Nephron (organoid): Measurements from ENCODE around the gene ADAR.

Experiments used
- H3K27ac Mint-ChIP-seq, 3 experiments: 2 replicates each; pipeline ENCODE4 v1.8.0; 2020; ENCODE audit warnings: mixed read lengths in 3 of 3, mild to moderate bottlenecking in 2 of 3, moderate library complexity in 1 of 3
- H3K27me3 Mint-ChIP-seq: 2 replicates; pipeline ENCODE4 v1.8.0; 2021; ENCODE audit warnings: low read depth, mild to moderate bottlenecking, moderate library complexity, mixed read lengths
- H3K36me3 Mint-ChIP-seq: 2 replicates; pipeline ENCODE4 v1.8.0; 2020; ENCODE audit warnings: low read depth, mixed read lengths
- H3K4me1 Mint-ChIP-seq: 2 replicates; pipeline ENCODE4 v1.8.0; 2020; ENCODE audit warnings: mixed read lengths
- H3K4me3 Mint-ChIP-seq, 3 experiments: 2 replicates each; pipeline ENCODE4 v1.8.0; 2020; ENCODE audit warnings: mild to moderate bottlenecking in 3 of 3, mixed read lengths in 3 of 3, moderate library complexity in 2 of 3
- H3K9me3 Mint-ChIP-seq: 2 replicates; pipeline ENCODE4 v1.8.0; 2020; ENCODE audit warnings: mixed read lengths
- TF ChIP-seq, protein P1 (sequence below), 3 experiments: fragments of 200-600 bp; sonication (generic); IDR thresholded peaks; one replicate each; pipeline ENCODE4 v1.5.0; 2021; ENCODE audit warnings: antibody characterized with exemption in 3 of 3; ENCODE audit not compliant: unreplicated experiment in 3 of 3

Gene ADAR

DNA sequence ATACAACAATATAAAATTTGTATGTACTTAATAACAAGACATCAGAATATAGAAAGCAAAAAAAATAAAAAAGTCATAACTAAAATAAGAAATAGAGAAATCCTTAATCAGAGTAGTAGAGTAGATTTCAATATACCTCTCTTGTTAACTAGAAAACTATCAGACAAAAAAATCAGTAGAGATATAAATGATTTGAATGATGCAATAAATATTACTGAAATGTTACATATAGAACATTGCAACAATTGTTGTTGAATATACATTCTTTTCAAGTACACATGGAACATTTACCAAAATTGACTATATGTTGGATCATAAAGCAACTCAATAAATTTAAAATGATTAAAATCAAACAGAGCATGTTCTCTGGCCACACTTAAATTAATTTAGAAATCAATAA, 31.9 kb upstream of the ADAR start:
- H3K36me3 Mint-ChIP-seq: no peaks in the 10 kb centered on the region
- peaks cover 26% of the 10 kb centered on the region for H3K27me3 Mint-ChIP-seq
- H3K4me1 Mint-ChIP-seq: no peaks in the 10 kb centered on the region
- H3K4me3 Mint-ChIP-seq: no peak overlapping the region
- no peak overlapping the region for H3K27ac Mint-ChIP-seq
- peaks cover 25% of the 10 kb centered on the region for H3K9me3 Mint-ChIP-seq
- TF ChIP-seq, protein P1, sequence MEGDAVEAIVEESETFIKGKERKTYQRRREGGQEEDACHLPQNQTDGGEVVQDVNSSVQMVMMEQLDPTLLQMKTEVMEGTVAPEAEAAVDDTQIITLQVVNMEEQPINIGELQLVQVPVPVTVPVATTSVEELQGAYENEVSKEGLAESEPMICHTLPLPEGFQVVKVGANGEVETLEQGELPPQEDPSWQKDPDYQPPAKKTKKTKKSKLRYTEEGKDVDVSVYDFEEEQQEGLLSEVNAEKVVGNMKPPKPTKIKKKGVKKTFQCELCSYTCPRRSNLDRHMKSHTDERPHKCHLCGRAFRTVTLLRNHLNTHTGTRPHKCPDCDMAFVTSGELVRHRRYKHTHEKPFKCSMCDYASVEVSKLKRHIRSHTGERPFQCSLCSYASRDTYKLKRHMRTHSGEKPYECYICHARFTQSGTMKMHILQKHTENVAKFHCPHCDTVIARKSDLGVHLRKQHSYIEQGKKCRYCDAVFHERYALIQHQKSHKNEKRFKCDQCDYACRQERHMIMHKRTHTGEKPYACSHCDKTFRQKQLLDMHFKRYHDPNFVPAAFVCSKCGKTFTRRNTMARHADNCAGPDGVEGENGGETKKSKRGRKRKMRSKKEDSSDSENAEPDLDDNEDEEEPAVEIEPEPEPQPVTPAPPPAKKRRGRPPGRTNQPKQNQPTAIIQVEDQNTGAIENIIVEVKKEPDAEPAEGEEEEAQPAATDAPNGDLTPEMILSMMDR (IDR thresholded peaks at IDR 0.05; ENCODE audit: unreplicated experiment in 3 of 3): no peak

GRCh38 chr1:154635171-154635570, 27.2 kb upstream of the ADAR start:
- Mint-ChIP-seq H3K9me3 (peaks cover 27% of the 10 kb centered on the region), H3K27ac (no peak overlapping the region), H3K36me3 (no peaks in the 10 kb centered on the region), H3K27me3 (peaks cover 36% of the 10 kb centered on the region), H3K4me3 (no peak overlapping the region), H3K4me1 (no peaks in the 10 kb centered on the region)
- TF ChIP-seq, protein P1 (IDR thresholded peaks at IDR 0.05; ENCODE audit: unreplicated experiment in 3 of 3): no peak

GRCh38 chr1:154629675-154630073, 21.7 kb upstream of the ADAR start:
- peaks cover 17% of the 10 kb centered on the region for H3K9me3 Mint-ChIP-seq
- H3K27me3 Mint-ChIP-seq: peaks cover 12% of the 10 kb centered on the region
- peaks cover 23% of the 10 kb centered on the region for H3K4me1 Mint-ChIP-seq
- H3K36me3 Mint-ChIP-seq: peaks cover 8% of the 10 kb centered on the region
- H3K27ac Mint-ChIP-seq: peak overlapping the region in 1 of 3 experiments; percentile 14
- TF ChIP-seq, protein P1 (IDR thresholded peaks at IDR 0.05; ENCODE audit: unreplicated experiment in 3 of 3): no peak
- peak overlapping the region; percentile 37 to 68 (median 53) for H3K4me3 Mint-ChIP-seq

DNA sequence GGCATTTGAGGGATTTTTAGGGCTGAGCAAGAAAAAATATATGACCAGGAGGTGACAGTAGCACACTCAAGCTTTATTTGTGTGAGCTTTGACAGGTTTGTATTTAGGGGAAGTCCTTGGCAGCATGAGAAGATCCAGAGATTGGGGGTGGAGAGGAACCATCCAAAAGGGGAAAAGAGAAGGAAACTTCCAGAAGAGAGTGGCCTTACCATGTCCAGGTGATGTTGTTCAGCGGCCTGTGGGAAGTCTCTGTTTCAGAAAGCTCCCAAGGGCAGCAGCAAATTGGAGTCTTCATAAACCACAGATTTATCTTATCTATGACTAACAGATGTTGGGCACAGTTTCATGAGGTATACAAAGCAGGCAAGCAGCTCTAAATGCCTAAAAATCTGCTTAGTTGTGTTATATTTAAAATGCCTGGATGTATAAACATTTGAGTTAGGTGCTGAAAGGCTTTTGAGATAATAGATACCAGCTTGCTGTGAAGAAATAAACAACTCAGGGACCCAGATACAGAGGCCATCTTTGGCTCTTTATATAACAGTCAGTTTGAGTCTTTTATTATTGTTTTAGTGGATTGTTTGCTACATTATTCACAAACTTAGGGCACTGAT, 21.2 kb upstream of the ADAR start:
- Mint-ChIP-seq H3K4me1 (peaks cover 27% of the 10 kb centered on the region), H3K9me3 (peaks cover 17% of the 10 kb centered on the region), H3K27me3 (peaks cover 12% of the 10 kb centered on the region), H3K4me3 (peak overlapping the region; percentile 93 to 95 (median 94)), H3K36me3 (peaks cover 8% of the 10 kb centered on the region), H3K27ac (peak overlapping the region; percentile 96 to 99 (median 97))
- TF ChIP-seq, protein P1 (IDR thresholded peaks at IDR 0.05; ENCODE audit: unreplicated experiment in 3 of 3): no peak

GRCh38 chr1:154628121-154628405, 20.1 kb upstream of the ADAR start:
- H3K9me3 Mint-ChIP-seq: peaks cover 17% of the 10 kb centered on the region
- peak overlapping the region; percentile 93 to 95 (median 94) for H3K4me3 Mint-ChIP-seq
- TF ChIP-seq, protein P1 (IDR thresholded peaks at IDR 0.05; ENCODE audit: unreplicated experiment in 3 of 3): no peak
- H3K4me1 Mint-ChIP-seq: peaks cover 29% of the 10 kb centered on the region
- H3K36me3 Mint-ChIP-seq: peaks cover 13% of the 10 kb centered on the region
- H3K27me3 Mint-ChIP-seq: peaks cover 12% of the 10 kb centered on the region
- H3K27ac Mint-ChIP-seq: peak overlapping the region; percentile 96 to 99 (median 97)
